Neuronal stem cell (in vitro differentiated cells): ENCODE data around the gene SPRYD3.

ENCODE experiments used
- DNase-seq: peaks from one replicate; pipeline ENCODE4 v3.0.0-alpha.2; 2013; ENCODE audit warnings: low spot score
- H2AFZ ChIP-seq: one replicate; pipeline ENCODE4 v1.6.1; 2013; ENCODE audit warnings: mild to moderate bottlenecking, low read length, inconsistent platforms
- H2AK5ac ChIP-seq: 2 replicates; pipeline ENCODE4 v1.6.1; 2013; ENCODE audit warnings: low read depth, mild to moderate bottlenecking, inconsistent platforms, low read length, moderate library complexity, mixed read lengths
- H2BK120ac ChIP-seq: 2 replicates; pipeline ENCODE4 v1.6.1; 2013; ENCODE audit warnings: low read depth, mild to moderate bottlenecking, inconsistent platforms, low read length, moderate library complexity, mixed read lengths
- H2BK12ac ChIP-seq: one replicate; pipeline ENCODE4 v1.6.1; 2013; ENCODE audit warnings: low read length, inconsistent platforms
- H2BK15ac ChIP-seq: 2 replicates; pipeline ENCODE4 v1.6.1; 2013; ENCODE audit warnings: mild to moderate bottlenecking, low read length, inconsistent platforms, mixed read lengths
- H2BK5ac ChIP-seq: one replicate; pipeline ENCODE4 v1.6.1; 2013; ENCODE audit warnings: inconsistent platforms, mild to moderate bottlenecking, low read length, moderate library complexity
- H3K14ac ChIP-seq: one replicate; pipeline ENCODE4 v1.6.1; 2013; ENCODE audit warnings: low read length, inconsistent platforms
- H3K18ac ChIP-seq: 2 replicates; pipeline ENCODE4 v1.6.1; 2013; ENCODE audit warnings: low read length, inconsistent platforms
- H3K23ac ChIP-seq: 2 replicates; pipeline ENCODE4 v1.6.1; 2013; ENCODE audit warnings: low read depth, mild to moderate bottlenecking, mixed read lengths, low read length, inconsistent platforms; ENCODE audit not compliant: poor library complexity
- H3K27ac ChIP-seq: replicated peaks from 3 replicates; pipeline ENCODE4 v1.5.1; 2013; ENCODE audit warnings: low read length, inconsistent platforms
- H3K27me3 ChIP-seq, 3 experiments: 2 replicates each; pipeline ENCODE4 v1.6.1; 2013; ENCODE audit warnings: low read length in 3 of 3, mild to moderate bottlenecking in 2 of 3, inconsistent platforms in 1 of 3, low read depth in 1 of 3, mixed read lengths in 1 of 3, moderate library complexity in 1 of 3; ENCODE audit not compliant: control insufficient read depth in 3 of 3, insufficient read depth in 3 of 3
- H3K36me3 ChIP-seq, 2 donors: replicated peaks in 1 of 2; 2 replicates each; pipeline ENCODE4 v1.6.1; 2013; ENCODE audit warnings: low read length in 2 of 2; ENCODE audit not compliant: control insufficient read depth in 2 of 2, insufficient read depth in 2 of 2
- H3K4ac ChIP-seq: 2 replicates; pipeline ENCODE4 v1.6.1; 2013; ENCODE audit warnings: inconsistent platforms, mild to moderate bottlenecking, low read length, moderate library complexity
- H3K4me1 ChIP-seq, 2 donors: 1 replicate in 1 of 2; 2 replicates in 1 of 2; pipeline ENCODE4 v1.6.1; 2013; ENCODE audit warnings: low read length in 2 of 2, low read depth in 1 of 2; ENCODE audit not compliant: control insufficient read depth in 2 of 2, insufficient read depth in 1 of 2
- H3K4me2 ChIP-seq: one replicate; pipeline ENCODE4 v1.6.1; 2013; ENCODE audit warnings: mild to moderate bottlenecking, low read length, inconsistent platforms; ENCODE audit not compliant: insufficient read depth, poor library complexity, severe bottlenecking
- H3K4me3 ChIP-seq, 2 donors: 2 replicates each; pipeline ENCODE4 v1.5.1; 2013; ENCODE audit warnings: low read length in 2 of 2, mild to moderate bottlenecking in 2 of 2, inconsistent platforms in 1 of 2, moderate library complexity in 1 of 2
- H3K79me1 ChIP-seq: one replicate; pipeline ENCODE4 v1.6.1; 2013; ENCODE audit warnings: low read depth, mild to moderate bottlenecking, inconsistent platforms, low read length, moderate library complexity
- H3K9ac ChIP-seq: one replicate; pipeline ENCODE4 v1.6.1; 2013; ENCODE audit warnings: mild to moderate bottlenecking, low read depth, low read length, inconsistent platforms; ENCODE audit not compliant: poor library complexity
- H3K9me3 ChIP-seq, 2 donors: replicated peaks in 1 of 2; 2 replicates each; pipeline versions ENCODE3 to v1.6.1; 2013; ENCODE audit warnings: low read length in 2 of 2, mild to moderate bottlenecking in 2 of 2, inconsistent platforms in 1 of 2, low read depth in 1 of 2, mixed read lengths in 1 of 2, moderate library complexity in 1 of 2; ENCODE audit not compliant: control insufficient read depth in 2 of 2, insufficient read depth in 1 of 2
- H4K8ac ChIP-seq: one replicate; pipeline ENCODE4 v1.6.1; 2013; ENCODE audit warnings: low read depth, mild to moderate bottlenecking, inconsistent platforms, low read length, moderate library complexity
- H4K91ac ChIP-seq: one replicate; pipeline ENCODE4 v1.6.1; 2013; ENCODE audit warnings: low read length, low read depth, mild to moderate bottlenecking, inconsistent platforms; ENCODE audit not compliant: poor library complexity
- WGBS, 2 donors: extraction: QIAGEN DNeasy Blood & Tissue Kit; methylation state at CpG; one replicate each; pipeline ENCODE4 v1.1.7; 2013; ENCODE audit warnings: missing lambda C conversion rate in 2 of 2, mixed read lengths in 1 of 2; ENCODE audit not compliant: insufficient read length in 2 of 2, insufficient replicate concordance in 1 of 2; ENCODE audit errors: extremely low coverage in 2 of 2; 5-methylcytosine and 5-hydroxymethylcytosine counted together

The SPRYD3 gene

GRCh38 chr12:53052419-53053217 lies 26.6 kb downstream of the SPRYD3 start:
- H2BK15ac ChIP-seq: peak overlapping the region; percentile 71
- no peak overlapping the region for H2BK12ac ChIP-seq
- no peak overlapping the region for H4K8ac ChIP-seq
- peak overlapping the region; percentile 54 for H4K91ac ChIP-seq
- no CpG with 5 or more reads among the region's 11 CpGs for WGBS, 2 donors
- no peak overlapping the region for H3K4me2 ChIP-seq
- no peak for DNase-seq
- no peak overlapping the region for H3K23ac ChIP-seq
- no peaks in the 10 kb centered on the region for H3K79me1 ChIP-seq
- H2BK120ac ChIP-seq: no peak overlapping the region
- no peaks in the 10 kb centered on the region for H3K27me3 ChIP-seq
- H2BK5ac ChIP-seq: no peak overlapping the region
- no peaks in the 10 kb centered on the region for H3K9me3 ChIP-seq
- H3K14ac ChIP-seq: no peak overlapping the region
- no peak overlapping the region for H2AFZ ChIP-seq
- no peak overlapping the region for H3K18ac ChIP-seq
- peaks cover 38 to 40% of the 10 kb centered on the region in 2 donors for H3K4me1 ChIP-seq
- H3K9ac ChIP-seq: no peak overlapping the region
- H2AK5ac ChIP-seq: peak overlapping the region; percentile 82
- no peak overlapping the region for H3K4ac ChIP-seq
- H3K4me3 ChIP-seq: no peak overlapping the region
- H3K36me3 ChIP-seq: no peaks in the 10 kb centered on the region
- H3K27ac ChIP-seq: no peak overlapping the region

- Histone ChIP-seq H3K36me3 (no peaks in the 10 kb centered on the region), H3K4me2 (no peak overlapping the region), H3K9ac (no peak overlapping the region), H2BK12ac (no peak overlapping the region), H2AFZ (no peak overlapping the region), H3K4me3 (no peak overlapping the region), H2BK120ac (no peak overlapping the region), H3K27ac (no peak overlapping the region), H4K91ac (no peak overlapping the region), H3K79me1 (no peaks in the 10 kb centered on the region), H3K27me3 (no peaks in the 10 kb centered on the region), H4K8ac (no peak overlapping the region), H3K18ac (no peak overlapping the region), H3K23ac (peak overlapping the region; percentile 52), H2BK5ac (peak overlapping the region; percentile 31), H3K4ac (no peak overlapping the region), H2BK15ac (no peak overlapping the region), H3K14ac (no peak overlapping the region), H3K4me1 (peaks cover 38 to 40% of the 10 kb centered on the region in 2 donors), H2AK5ac (peak overlapping the region; percentile 3), H3K9me3 (no peaks in the 10 kb centered on the region)
- no CpG with 5 or more reads among the region's 7 CpGs for WGBS, 2 donors
- no peak for DNase-seq
Observed at GRCh38 chr12:53051881-53052412, 27.2 kb downstream of the SPRYD3 start.

GRCh38 chr12:53051058-53051880 lies 27.9 kb downstream of the SPRYD3 start:
- WGBS, 2 donors: no CpG with 5 or more reads among the region's 11 CpGs
- Histone ChIP-seq H2BK5ac (no peak overlapping the region), H2AFZ (peak overlapping the region; percentile 92), H3K4me1 (peaks cover 38 to 40% of the 10 kb centered on the region in 2 donors), H3K4me3 (peak overlapping the region in 1 of 2 donors; percentile 47), H3K14ac (no peak overlapping the region), H3K79me1 (no peaks in the 10 kb centered on the region), H2BK120ac (no peak overlapping the region), H2AK5ac (peak overlapping the region; percentile 3), H2BK15ac (no peak overlapping the region), H2BK12ac (no peak overlapping the region), H4K8ac (no peak overlapping the region), H3K36me3 (no peaks in the 10 kb centered on the region), H3K23ac (peak overlapping the region; percentile 52), H3K27me3 (no peaks in the 10 kb centered on the region), H4K91ac (no peak overlapping the region), H3K9me3 (no peaks in the 10 kb centered on the region), H3K27ac (no peak overlapping the region), H3K4ac (no peak overlapping the region), H3K4me2 (no peak overlapping the region), H3K9ac (peak overlapping the region; percentile 64), H3K18ac (peak overlapping the region; percentile 18)
- DNase-seq: no peak
